CD4-positive, alpha-beta T cell treated with Interleukin-17A for 1 hour (primary cell): ENCODE results near the gene PPM1J.
A peak's percentile ranks its signal among the peaks of the same experiment; 100 is the strongest.

Experiments used
- DNase-seq: peaks from one replicate; pipeline ENCODE4 v3.0.0-alpha.2; 2020

Gene PPM1J

DNA sequence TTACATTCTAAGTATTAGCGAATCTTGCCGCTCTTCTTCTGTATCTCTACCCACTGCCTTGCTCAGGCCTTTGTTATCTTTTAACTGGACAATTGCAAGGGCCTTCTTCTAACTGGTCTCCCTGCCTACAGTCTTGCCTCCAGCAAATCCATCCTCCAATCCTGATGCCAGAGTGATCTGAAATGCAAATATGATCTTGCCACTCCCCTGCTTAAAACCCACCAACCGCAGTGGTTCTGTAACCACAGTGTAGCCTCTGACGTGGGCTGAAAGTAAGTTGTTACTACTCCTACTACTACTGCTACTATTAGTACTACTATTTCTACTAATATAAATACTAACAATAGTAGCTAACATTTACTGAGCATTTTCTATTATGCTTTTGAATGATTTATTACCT lies 28.3 kb downstream of the PPM1J start:
- no peak for DNase-seq

DNA sequence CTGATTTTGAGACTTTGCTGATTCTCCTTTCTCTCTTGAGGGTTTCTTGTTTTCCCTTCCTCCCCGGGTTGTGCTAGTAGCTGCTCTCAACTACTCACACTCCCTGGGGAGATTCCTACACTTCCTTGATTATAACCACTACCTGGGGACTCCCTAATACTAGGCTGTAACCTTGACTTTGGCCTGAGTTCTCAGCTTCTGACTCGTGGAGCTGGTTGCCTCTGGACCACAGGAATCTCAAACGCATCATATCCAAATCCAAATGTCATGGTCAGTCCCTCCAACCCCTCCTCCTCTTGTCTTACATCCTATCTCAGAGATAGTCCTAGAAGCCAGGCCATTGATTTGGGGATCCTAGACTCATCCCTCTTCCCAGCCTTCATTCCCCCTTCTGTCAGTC lies 28.7 kb downstream of the PPM1J start:
- no peak for DNase-seq

DNA sequence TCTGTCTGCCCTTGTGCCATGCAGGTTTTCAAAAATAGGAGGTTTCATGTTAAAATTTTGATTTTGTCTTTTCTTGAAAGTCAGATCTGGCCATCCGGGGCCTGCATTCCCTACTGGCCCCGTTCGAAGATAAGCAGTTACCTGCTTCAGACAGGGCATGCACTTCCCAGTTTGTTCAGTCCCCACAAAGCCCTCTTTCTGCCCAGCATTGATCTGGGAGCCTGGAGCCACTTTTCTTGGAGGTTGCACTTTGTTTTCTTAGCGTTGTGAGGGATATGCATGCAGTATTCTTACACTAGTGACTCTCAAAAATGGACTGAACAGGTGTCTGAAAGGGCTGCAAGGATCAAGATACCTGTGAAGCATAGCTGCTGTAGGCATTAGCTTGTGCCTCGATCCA lies 29.2 kb downstream of the PPM1J start:
- DNase-seq = no peak

DNA sequence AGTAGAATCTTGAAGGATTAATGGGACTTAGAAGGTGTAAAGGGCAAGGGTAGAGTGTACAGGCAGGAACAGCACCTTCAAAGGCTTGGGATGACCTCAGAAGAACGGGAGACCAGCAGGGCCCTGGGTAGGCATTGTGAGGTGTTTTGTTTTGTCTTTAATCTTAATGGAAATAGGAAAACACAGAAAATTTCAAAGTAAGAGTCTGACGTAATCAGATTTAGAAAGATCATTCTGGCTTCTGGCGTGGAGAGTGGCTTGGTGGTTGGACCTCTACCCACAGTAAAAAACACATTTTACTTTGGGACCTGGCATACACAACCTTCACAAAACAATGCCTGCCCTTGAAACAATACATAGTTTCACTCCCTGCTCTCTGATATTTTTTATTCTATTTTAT lies 36.5 kb downstream of the PPM1J start:
- no peak for DNase-seq

DNA sequence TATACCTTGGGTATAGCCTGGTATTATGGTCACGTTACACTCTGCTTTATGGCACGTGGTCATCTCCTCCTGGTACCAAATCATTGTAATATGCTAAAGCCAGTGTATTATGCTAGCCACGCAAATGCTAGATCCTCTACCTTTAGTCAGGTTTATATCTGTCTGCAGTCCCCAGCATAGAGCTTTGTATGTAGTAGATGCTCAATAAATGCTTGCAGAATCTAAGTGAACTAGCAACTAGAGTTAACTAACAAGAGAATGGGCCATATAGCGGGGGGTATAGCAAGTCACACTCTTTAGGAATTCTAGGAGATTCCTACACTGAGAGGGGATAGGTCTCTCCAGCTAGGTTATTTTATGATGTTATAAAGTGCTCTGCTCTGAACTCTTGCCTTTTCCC lies 37.6 kb downstream of the PPM1J start:
- no peak for DNase-seq

DNA sequence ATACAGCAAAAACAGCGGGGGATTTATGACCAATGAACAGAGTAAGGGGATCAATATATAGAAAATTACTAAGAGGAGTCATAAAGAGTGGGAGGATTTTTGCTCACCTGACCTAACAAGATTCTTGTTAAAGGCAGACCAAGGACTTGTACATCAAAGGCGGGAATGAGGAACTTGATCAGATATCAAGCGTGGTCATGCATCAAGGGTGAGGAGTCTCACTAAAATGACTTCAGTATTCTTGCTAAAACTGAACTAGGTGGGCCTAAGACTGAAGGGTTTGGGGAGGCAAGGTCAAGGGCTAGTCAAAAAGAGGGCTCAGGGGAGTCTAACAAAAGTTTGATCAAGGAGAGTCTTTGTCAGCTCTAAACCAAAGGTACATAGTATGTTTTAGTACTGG lies 38.6 kb downstream of the PPM1J start:
- DNase-seq = no peak

DNA sequence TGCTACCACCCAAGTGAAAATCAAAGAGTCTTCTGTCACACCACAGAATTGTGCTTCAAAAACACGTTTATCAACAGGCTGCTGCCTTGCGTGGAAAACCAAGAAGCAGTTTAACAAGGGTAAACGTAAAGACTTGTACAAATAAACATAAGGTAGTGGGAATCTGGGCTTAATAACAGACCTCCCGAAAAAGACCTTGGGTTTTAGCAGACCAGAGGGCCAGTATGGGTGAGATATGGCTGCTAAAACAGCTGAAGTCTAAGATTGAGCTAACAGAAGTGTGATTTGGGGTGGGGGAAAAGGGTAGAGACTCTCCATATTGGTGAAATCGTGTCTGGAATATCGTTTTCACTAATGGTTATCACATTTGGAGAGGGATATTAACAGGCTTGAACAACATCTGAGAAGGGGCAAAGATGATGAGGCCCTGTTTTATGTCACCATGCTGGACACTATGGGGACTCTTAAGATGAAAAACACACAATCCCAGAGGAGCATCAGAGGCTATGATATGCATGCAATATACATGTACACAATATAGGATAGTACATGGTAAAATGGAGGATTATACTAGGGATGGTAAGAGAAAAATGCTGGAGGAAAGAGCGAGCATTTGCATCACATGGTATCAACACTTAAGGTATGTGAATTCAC lies 39.3 kb downstream of the PPM1J start:
- no peak for DNase-seq

DNA sequence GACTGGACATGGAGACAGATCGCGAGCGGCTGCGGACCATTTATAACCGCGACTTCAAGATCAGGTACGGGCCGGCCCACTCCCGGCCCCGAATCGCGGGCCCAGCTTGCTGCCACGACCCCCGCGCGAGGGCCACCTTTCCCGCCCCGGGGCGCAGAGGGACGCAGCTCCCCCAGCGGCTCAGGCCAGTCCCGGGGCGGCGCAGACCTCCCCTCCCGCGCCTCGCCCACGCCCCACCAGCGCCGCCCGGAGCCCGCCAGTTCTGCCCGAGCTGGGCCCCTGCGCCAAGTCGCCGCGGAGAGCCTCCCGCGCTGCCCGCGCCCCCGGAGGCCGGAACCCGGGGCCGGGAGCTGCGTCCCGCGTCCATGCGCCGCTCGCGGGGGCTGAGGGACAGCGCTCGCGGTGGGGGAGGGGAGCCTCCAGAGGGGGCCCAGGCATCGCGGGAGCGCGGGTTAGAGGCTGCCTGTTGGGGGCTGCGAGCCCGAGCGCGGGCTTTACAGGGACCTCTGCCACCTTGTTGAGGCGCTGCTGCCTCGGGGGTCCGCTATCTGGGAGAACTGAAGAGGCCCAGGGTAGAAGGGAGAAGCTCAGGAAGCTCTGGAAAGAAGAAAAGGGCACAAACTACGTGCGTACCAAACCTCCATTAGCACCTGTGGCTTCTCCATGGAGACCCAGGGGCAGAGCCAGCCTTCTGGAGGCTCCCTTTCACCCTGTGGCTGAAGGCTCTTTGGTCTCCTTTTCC lies 40.0 kb downstream of the PPM1J start:
- peak; percentile 24 for DNase-seq

DNA sequence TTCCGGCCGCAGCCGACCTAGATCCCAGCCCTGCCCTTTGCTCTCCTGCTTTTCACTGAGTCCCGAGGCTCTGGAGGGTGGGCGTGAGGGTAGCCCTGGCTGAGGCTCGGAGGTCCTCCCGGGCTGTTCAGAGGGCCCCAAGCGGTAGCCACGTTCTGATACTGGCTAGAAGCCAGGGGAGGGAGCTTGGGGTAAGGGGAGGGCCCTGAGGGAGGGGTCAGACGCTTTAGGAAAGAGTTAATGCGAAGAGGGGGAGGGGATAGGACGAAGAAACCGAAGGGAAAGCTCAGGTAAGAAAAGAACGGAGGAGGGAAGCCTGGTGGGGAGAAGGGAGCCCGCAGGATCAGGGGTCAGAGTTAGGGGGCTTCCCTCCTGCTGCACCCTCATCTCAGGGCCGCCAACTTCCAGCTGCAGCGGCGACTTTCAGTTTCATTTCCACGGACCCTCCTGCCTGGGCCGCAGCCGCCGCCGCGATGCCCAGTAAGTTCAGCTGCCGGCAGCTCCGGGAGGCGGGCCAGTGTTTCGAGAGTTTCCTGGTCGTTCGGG lies 40.6 kb downstream of the PPM1J start, which contains the start of gene MOV10:
MOV10 (plus strand) TSS at position 220 of the 546 bp plus-strand sequence; CDS start at position 474, 254 bp downstream.
- DNase-seq = peak; percentile 70

DNA sequence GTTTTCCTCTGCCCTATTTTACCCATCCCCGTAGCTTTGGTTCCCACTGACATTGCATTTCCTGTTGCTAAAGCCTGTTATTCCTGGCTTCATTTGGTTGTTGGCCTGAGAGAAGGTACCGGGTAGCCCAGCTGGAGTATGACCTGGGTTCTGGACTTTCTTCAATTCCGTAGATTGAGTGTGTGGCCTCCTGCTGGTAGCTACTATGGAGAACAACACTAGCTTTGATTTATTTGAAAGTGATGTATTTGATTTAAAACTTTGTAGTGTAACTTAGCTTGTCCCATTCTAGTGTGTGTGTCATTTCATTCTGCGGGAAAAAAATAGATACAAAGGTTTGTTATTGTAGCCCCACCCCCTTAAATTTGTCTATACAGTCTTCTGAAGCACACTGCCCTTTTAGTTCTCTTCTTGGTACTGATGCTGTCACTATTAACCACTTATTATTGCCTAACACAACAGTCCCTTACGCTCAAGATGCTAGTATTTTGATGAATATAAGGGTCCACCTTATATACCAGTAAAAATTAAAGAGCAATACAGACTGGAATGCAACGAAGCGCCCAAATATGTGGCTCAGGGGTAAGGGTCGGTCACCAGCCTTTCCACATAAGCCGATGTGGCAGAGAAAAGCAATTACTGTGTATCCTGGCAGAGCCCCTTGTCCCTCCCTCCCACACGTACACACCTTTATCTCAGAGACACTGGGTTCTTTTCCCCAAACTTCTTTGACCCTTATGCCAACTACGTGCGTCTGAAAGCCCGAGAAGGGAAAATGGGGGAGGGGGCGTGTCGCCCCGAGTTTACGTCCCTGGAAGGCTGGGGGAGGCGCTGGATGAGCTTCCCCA lies 41.3 kb downstream of the PPM1J start:
- peak; percentile 49 for DNase-seq

DNA sequence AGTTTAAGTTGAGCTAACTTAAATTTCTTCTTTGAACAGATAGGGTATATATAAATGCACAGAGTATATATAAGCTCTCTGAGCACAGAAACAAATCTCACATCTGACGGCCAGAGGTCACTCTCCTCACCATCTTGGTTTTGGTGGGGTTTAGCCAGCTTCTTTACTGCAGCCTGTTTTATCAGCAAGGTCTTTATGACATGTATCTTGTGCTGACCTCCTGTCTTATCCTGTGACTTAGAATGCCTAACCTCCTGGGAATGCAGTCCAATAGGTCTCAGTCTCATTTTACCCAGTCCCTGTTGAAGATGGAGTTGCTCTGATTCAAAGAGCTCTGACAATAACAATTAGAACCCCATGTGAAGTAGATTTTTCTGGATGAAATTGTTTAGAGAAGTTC lies 42.3 kb downstream of the PPM1J start:
- no peak for DNase-seq

DNA sequence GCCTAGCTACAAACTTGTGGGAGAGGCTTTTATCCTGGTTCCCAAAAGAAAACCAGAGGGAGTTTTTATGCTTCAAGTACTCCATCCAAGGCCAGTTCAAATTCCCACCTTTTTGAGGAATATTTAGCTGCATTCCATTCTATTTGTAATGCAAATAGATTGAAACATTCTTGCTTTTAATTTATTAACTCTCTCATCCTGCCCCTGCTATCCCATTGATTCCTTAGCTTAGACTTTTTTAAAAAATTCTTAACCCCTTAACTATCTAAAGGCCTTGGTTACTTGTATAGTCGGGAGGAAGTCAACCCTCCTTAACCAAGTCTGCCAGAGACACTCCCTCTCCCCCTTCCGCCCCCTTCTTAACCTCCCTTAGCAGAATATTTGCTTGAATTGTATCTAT lies 43.1 kb downstream of the PPM1J start:
- no peak for DNase-seq

DNA sequence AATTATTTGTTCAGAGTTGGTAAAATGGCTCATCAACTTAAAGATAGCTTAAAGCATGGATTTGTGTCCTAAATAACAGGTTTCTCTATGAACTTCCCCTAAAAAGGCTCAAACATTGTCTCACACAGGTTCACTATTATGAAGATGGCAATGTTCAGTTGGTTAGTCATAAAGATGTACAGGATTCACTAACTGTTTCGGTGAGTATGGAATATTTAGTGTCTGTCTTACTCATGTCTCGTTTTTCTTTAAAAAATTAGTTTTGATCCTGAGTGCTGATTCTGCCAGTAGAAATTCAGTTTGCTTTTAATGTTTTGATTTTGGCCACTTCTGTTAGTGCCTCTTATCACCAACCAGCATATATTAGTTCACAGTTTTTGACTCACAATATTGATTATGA lies 48.2 kb downstream of the PPM1J start:
- no peak for DNase-seq

DNA sequence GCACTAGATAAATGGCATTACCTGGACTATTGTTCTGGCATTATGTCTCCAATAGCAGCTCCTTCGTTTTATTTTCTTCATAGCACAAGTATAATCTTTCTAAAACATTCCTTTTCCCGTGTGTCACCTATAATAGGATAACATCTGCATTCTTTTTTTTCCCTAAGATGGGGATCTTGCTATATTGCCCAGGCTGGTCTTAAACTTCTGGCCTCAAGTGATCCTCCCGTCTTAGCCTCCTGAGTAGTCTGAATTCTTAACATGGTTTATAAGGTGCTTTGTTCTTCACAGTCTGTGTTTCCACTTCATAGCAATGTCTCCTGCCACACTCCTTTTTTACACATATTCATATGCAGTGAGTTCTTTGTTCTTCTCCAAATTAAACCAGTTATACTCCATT lies 49.3 kb downstream of the PPM1J start:
- DNase-seq = no peak
